Trophoblast cell (in vitro differentiated cells and primary cell): ENCODE results near the gene SLC17A9.
A peak's percentile ranks its signal among the peaks of the same experiment; 100 is the strongest.

Experiments
- DNase-seq, 2 donors: peaks; one replicate each; pipeline ENCODE4 v3.0.0-alpha.2; 2016
- H2AFZ ChIP-seq: 2 replicates; pipeline ENCODE4 v1.6.1; 2013; ENCODE audit warnings: low read length, moderate library complexity, mild to moderate bottlenecking; ENCODE audit not compliant: insufficient read depth, poor library complexity
- H2AK5ac ChIP-seq: 2 replicates; pipeline ENCODE4 v1.6.1; 2013; ENCODE audit warnings: mild to moderate bottlenecking, low read length
- H2BK120ac ChIP-seq: 2 replicates; pipeline ENCODE4 v1.6.1; 2013; ENCODE audit warnings: low read length, mild to moderate bottlenecking, moderate library complexity; ENCODE audit not compliant: insufficient read depth, poor library complexity
- H2BK12ac ChIP-seq: 2 replicates; pipeline ENCODE4 v1.6.1; 2013; ENCODE audit warnings: mild to moderate bottlenecking, low read length, moderate library complexity
- H2BK5ac ChIP-seq: 2 replicates; pipeline ENCODE4 v1.6.1; 2013; ENCODE audit warnings: low read length, low read depth, moderate library complexity, mild to moderate bottlenecking; ENCODE audit not compliant: poor library complexity
- H3K14ac ChIP-seq: 2 replicates; pipeline ENCODE4 v1.6.1; 2013; ENCODE audit warnings: mild to moderate bottlenecking, low read length
- H3K18ac ChIP-seq: 2 replicates; pipeline ENCODE4 v1.6.1; 2013; ENCODE audit warnings: mild to moderate bottlenecking, low read length
- H3K23ac ChIP-seq: 2 replicates; pipeline ENCODE4 v1.6.1; 2013; ENCODE audit warnings: low read length
- H3K27ac ChIP-seq: 2 replicates; pipeline ENCODE4 v1.5.1; 2013; ENCODE audit warnings: low read depth, mild to moderate bottlenecking, inconsistent platforms, low read length, moderate library complexity
- H3K27me3 ChIP-seq: 2 replicates; pipeline ENCODE4 v1.6.1; 2013; ENCODE audit warnings: inconsistent platforms, mild to moderate bottlenecking, low read length, moderate library complexity; ENCODE audit not compliant: insufficient read depth
- H3K36me3 ChIP-seq, 2 experiments: 1 replicate in 1 of 2; 2 replicates in 1 of 2; pipeline ENCODE4 v1.6.1; 2013; ENCODE audit warnings: low read length in 2 of 2, mild to moderate bottlenecking in 2 of 2, moderate library complexity in 1 of 2; ENCODE audit not compliant: insufficient read depth in 2 of 2, control insufficient read depth in 1 of 2
- H3K4ac ChIP-seq: 2 replicates; pipeline ENCODE4 v1.6.1; 2013; ENCODE audit warnings: low read depth, mild to moderate bottlenecking, low read length, moderate library complexity
- H3K4me1 ChIP-seq, 2 experiments: 1 replicate in 1 of 2; 2 replicates in 1 of 2; pipeline ENCODE4 v1.6.1; 2013; ENCODE audit warnings: low read length in 2 of 2, mild to moderate bottlenecking in 2 of 2, moderate library complexity in 1 of 2; ENCODE audit not compliant: insufficient read depth in 2 of 2, control insufficient read depth in 1 of 2
- H3K4me2 ChIP-seq: 2 replicates; pipeline ENCODE4 v1.6.1; 2013; ENCODE audit warnings: inconsistent platforms, mild to moderate bottlenecking, low read length, moderate library complexity
- H3K4me3 ChIP-seq: 2 replicates; pipeline ENCODE4 v1.5.1; 2013; ENCODE audit warnings: mild to moderate bottlenecking, low read depth, low read length, inconsistent platforms
- H3K79me1 ChIP-seq: one replicate; pipeline ENCODE4 v1.6.1; 2013; ENCODE audit warnings: low read length
- H3K79me2 ChIP-seq: 2 replicates; pipeline ENCODE4 v1.6.1; 2013; ENCODE audit warnings: low read length, mild to moderate bottlenecking; ENCODE audit not compliant: control insufficient read depth, insufficient read depth, poor library complexity
- H3K9ac ChIP-seq: 2 replicates; pipeline ENCODE4 v1.6.1; 2013; ENCODE audit warnings: mild to moderate bottlenecking, low read length
- H3K9me3 ChIP-seq: 2 replicates; pipeline ENCODE4 v1.6.1; 2013; ENCODE audit warnings: low read depth, mild to moderate bottlenecking, control low read depth, inconsistent platforms, low read length; ENCODE audit not compliant: insufficient read depth
- H4K12ac ChIP-seq: 2 replicates; pipeline ENCODE4 v1.6.1; 2013; ENCODE audit warnings: low read depth, mild to moderate bottlenecking, low read length, moderate library complexity
- H4K8ac ChIP-seq: 2 replicates; pipeline ENCODE4 v1.6.1; 2013; ENCODE audit warnings: low read depth, mild to moderate bottlenecking, low read length, moderate library complexity
- H4K91ac ChIP-seq: one replicate; pipeline ENCODE4 v1.6.1; 2013; ENCODE audit warnings: low read depth, mild to moderate bottlenecking, low read length, moderate library complexity
- WGBS: extraction: QIAGEN DNeasy Blood & Tissue Kit; methylation state at CpG from one replicate; pipeline ENCODE4 v1.1.7; 2013; ENCODE audit warnings: missing lambda C conversion rate; ENCODE audit not compliant: insufficient read length, insufficient coverage; ENCODE audit errors: extremely low coverage; 5-methylcytosine and 5-hydroxymethylcytosine counted together

The SLC17A9 gene

GRCh38 chr20:62969179-62969760, 16.8 kb downstream of the SLC17A9 start:
- no peak for DNase-seq

GRCh38 chr20:62969939-62970306, 17.4 kb downstream of the SLC17A9 start:
- Histone ChIP-seq H3K27me3 (peaks cover 22% of the 10 kb centered on the region), H4K8ac (no peak overlapping the region), H2AFZ (no peak overlapping the region), H2BK12ac (no peak overlapping the region), H3K4me3 (no peak overlapping the region), H2BK5ac (no peak overlapping the region), H3K27ac (no peak overlapping the region), H2BK120ac (no peak overlapping the region), H3K36me3 (no peaks in the 10 kb centered on the region), H3K9me3 (peaks cover under 1% of the 10 kb centered on the region), H3K14ac (no peak overlapping the region), H3K79me1 (no peaks in the 10 kb centered on the region), H4K12ac (no peak overlapping the region), H3K9ac (no peak overlapping the region), H3K4me1 (peaks cover 10 to 11% of the 10 kb centered on the region in 2 experiments), H4K91ac (no peak overlapping the region), H3K4ac (no peak overlapping the region), H3K79me2 (no peaks in the 10 kb centered on the region), H3K18ac (no peak overlapping the region), H3K4me2 (no peak overlapping the region), H3K23ac (no peak overlapping the region), H2AK5ac (no peak overlapping the region)
- no CpG with 5 or more reads among the region's 8 CpGs for WGBS
- no peak for DNase-seq

More at GRCh38 chr20:62969179-62969760, 16.8 kb downstream of the SLC17A9 start:
- Histone ChIP-seq H3K36me3 (no peaks in the 10 kb centered on the region), H3K9ac (no peak overlapping the region), H3K23ac (no peak overlapping the region), H3K4me2 (no peak overlapping the region), H3K4me1 (peaks cover 10 to 11% of the 10 kb centered on the region in 2 experiments), H4K8ac (no peak overlapping the region), H4K91ac (no peak overlapping the region), H2BK5ac (no peak overlapping the region), H3K79me1 (no peaks in the 10 kb centered on the region), H3K18ac (no peak overlapping the region), H2AFZ (no peak overlapping the region), H3K4ac (no peak overlapping the region), H4K12ac (no peak overlapping the region), H2BK120ac (no peak overlapping the region), H2BK12ac (no peak overlapping the region), H3K14ac (no peak overlapping the region), H3K79me2 (no peaks in the 10 kb centered on the region), H2AK5ac (no peak overlapping the region), H3K27me3 (peaks cover 16% of the 10 kb centered on the region), H3K9me3 (peaks cover 5% of the 10 kb centered on the region), H3K27ac (no peak overlapping the region), H3K4me3 (no peak overlapping the region)
- no CpG with 5 or more reads among the region's 16 CpGs for WGBS

- Histone ChIP-seq H3K23ac (no peak overlapping the region), H3K79me2 (no peaks in the 10 kb centered on the region), H3K4me2 (no peak overlapping the region), H3K36me3 (no peaks in the 10 kb centered on the region), H4K91ac (no peak overlapping the region), H3K79me1 (no peaks in the 10 kb centered on the region), H3K4ac (no peak overlapping the region), H3K27me3 (peaks cover 27% of the 10 kb centered on the region), H4K8ac (no peak overlapping the region), H3K4me1 (peaks cover 10 to 11% of the 10 kb centered on the region in 2 experiments), H3K18ac (no peak overlapping the region), H4K12ac (no peak overlapping the region), H3K27ac (no peak overlapping the region), H2BK5ac (no peak overlapping the region), H2BK12ac (no peak overlapping the region), H2AFZ (no peak overlapping the region), H3K9ac (no peak overlapping the region), H3K14ac (no peak overlapping the region), H3K9me3 (peaks cover 2% of the 10 kb centered on the region), H3K4me3 (no peak overlapping the region), H2BK120ac (no peak overlapping the region), H2AK5ac (no peak overlapping the region)
- DNase-seq: peak; percentile 74 to 87
- no CpG with 5 or more reads among the region's 33 CpGs for WGBS
These were observed 18.1 kb downstream of the SLC17A9 start for GRCh38 chr20:62970307-62971210.

DNA sequence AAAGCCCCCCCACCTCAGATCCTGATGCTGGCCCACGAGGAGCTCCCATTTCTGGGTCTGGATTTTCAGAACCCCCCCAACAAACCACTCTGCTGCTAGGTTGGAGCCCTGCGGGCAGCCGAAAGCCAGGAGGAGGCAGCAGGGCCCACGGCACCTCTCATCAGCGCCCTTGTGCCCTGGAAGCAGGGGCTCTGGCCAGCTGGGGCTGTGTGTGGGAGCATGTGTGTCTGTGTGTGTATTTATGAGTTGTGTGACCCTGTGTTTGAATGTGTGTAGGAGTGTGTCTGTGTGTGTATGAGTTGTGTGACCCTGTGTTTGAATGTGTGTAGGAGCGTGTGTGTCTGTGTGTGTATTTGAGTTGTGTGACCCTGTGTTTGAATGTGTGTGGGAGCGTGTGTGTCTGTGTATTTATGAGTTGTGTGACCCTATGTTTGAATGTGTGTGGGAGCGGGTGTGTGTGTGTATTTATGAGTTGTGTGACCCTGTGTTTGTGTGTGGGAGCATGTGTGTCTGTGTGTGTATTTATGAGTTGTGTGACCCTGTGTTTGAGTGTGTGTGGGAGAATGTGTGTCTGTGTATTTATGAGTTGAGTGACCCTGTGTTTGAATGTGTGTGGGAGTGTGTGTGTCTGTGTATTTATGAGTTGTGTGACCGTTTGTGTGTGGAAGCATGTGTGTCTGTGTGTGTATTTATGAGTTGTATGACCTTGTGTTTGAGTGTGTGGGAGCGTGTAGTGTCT, 18.9 kb downstream of the SLC17A9 start:
- Histone ChIP-seq H3K79me1 (no peaks in the 10 kb centered on the region), H3K4me2 (no peak overlapping the region), H3K9ac (no peak overlapping the region), H3K79me2 (no peaks in the 10 kb centered on the region), H3K9me3 (peaks cover 2% of the 10 kb centered on the region), H2BK12ac (no peak overlapping the region), H4K91ac (no peak overlapping the region), H2BK120ac (no peak overlapping the region), H3K4ac (no peak overlapping the region), H3K14ac (no peak overlapping the region), H3K27ac (no peak overlapping the region), H3K4me1 (peaks cover 10 to 11% of the 10 kb centered on the region in 2 experiments), H3K36me3 (no peaks in the 10 kb centered on the region), H4K8ac (no peak overlapping the region), H3K18ac (no peak overlapping the region), H2BK5ac (no peak overlapping the region), H2AFZ (no peak overlapping the region), H3K27me3 (peaks cover 27% of the 10 kb centered on the region), H2AK5ac (no peak overlapping the region), H4K12ac (no peak overlapping the region), H3K4me3 (no peak overlapping the region), H3K23ac (no peak overlapping the region)
- no peak for DNase-seq
- 100% methylated on average over 2 of the region's 10 CpGs for WGBS
